Activated T-cell treated with anti-CD3 and anti-CD28 coated beads, Interleukin-2, amount 50 U/mL, for 4 hours (primary cell): ENCODE results near the gene CPS1. TPM values are rescaled to one million over a fixed set of nuclear protein-coding genes. Genes with fewer than 3 reads are reported as not detected.

Experiments
- ATAC-seq, 2 donors: fragments of 200-7000 bp; cut with Tn5 transposase; one replicate each; pipeline ENCODE4 v1.10.0; 2021
- DNase-seq: peaks from one replicate; pipeline ENCODE4 v3.0.0-alpha.2; 2020
- H3K27me3 Mint-ChIP-seq: one replicate; pipeline ENCODE4 v1.8.0; 2021; ENCODE audit warnings: low read depth, mixed read lengths
- H3K36me3 Mint-ChIP-seq: one replicate; pipeline ENCODE4 v1.8.0; 2022; ENCODE audit warnings: mixed read lengths; ENCODE audit not compliant: insufficient read depth
- H3K4me1 Mint-ChIP-seq: one replicate; pipeline ENCODE4 v1.8.0; 2021; ENCODE audit warnings: low read depth, mixed read lengths
- H3K4me3 Mint-ChIP-seq: one replicate; pipeline ENCODE4 v1.8.0; 2021; ENCODE audit warnings: mild to moderate bottlenecking, moderate library complexity, mixed read lengths
- H3K9me3 Mint-ChIP-seq: one replicate; pipeline ENCODE4 v1.8.0; 2021; ENCODE audit warnings: mixed read lengths
- total RNA-seq, 3 donors: library from RNA; stranded (reverse); gene quantifications; one replicate each; pipeline ENCODE4 v1.2.1, GENCODE V29; 2021

The CPS1 gene
- total RNA-seq, 3 donors from 2014 or later, result 0.73 to 1.3 (median 0.90) TPM

GRCh38 chr2:210657874-210658273, 101.5 kb downstream of the CPS1 start:
- no peaks in the 10 kb centered on the region for H3K4me1 Mint-ChIP-seq
- H3K36me3 Mint-ChIP-seq, result no peaks in the 10 kb centered on the region
- DNase-seq, result no peak
- H3K4me3 Mint-ChIP-seq, result no peak overlapping the region
- peaks cover 3% of the 10 kb centered on the region for H3K9me3 Mint-ChIP-seq
- no peaks in the 10 kb centered on the region for H3K27me3 Mint-ChIP-seq
- ATAC-seq, result no peak

- Mint-ChIP-seq H3K9me3 (peaks cover 3% of the 10 kb centered on the region), H3K4me1 (no peaks in the 10 kb centered on the region), H3K27me3 (no peaks in the 10 kb centered on the region), H3K36me3 (no peaks in the 10 kb centered on the region), H3K4me3 (no peak overlapping the region)
- ATAC-seq (no peak), DNase-seq (no peak)
Measured at GRCh38 chr2:210660751-210661150, 104.4 kb downstream of the CPS1 start.

- Mint-ChIP-seq H3K9me3 (peaks cover 3% of the 10 kb centered on the region), H3K4me1 (no peaks in the 10 kb centered on the region), H3K27me3 (no peaks in the 10 kb centered on the region), H3K36me3 (no peaks in the 10 kb centered on the region), H3K4me3 (no peak overlapping the region)
- ATAC-seq (no peak), DNase-seq (no peak)
Measured at GRCh38 chr2:210662560-210662959, 106.2 kb downstream of the CPS1 start.

GRCh38 chr2:210663631-210664089, 107.3 kb downstream of the CPS1 start:
- H3K36me3 Mint-ChIP-seq, result no peaks in the 10 kb centered on the region
- H3K9me3 Mint-ChIP-seq, result peaks cover 3% of the 10 kb centered on the region
- H3K4me3 Mint-ChIP-seq, result no peak overlapping the region
- no peaks in the 10 kb centered on the region for H3K27me3 Mint-ChIP-seq
- ATAC-seq, result no peak
- no peaks in the 10 kb centered on the region for H3K4me1 Mint-ChIP-seq
- DNase-seq, result no peak

GRCh38 chr2:210667711-210668110, 111.3 kb downstream of the CPS1 start:
- H3K9me3 Mint-ChIP-seq, result no peaks in the 10 kb centered on the region
- no peaks in the 10 kb centered on the region for H3K36me3 Mint-ChIP-seq
- H3K27me3 Mint-ChIP-seq, result no peaks in the 10 kb centered on the region
- ATAC-seq (no peak), DNase-seq (no peak)
- no peaks in the 10 kb centered on the region for H3K4me1 Mint-ChIP-seq
- no peak overlapping the region for H3K4me3 Mint-ChIP-seq

- Mint-ChIP-seq H3K36me3 (no peaks in the 10 kb centered on the region), H3K9me3 (no peaks in the 10 kb centered on the region), H3K4me3 (no peak overlapping the region), H3K4me1 (no peaks in the 10 kb centered on the region), H3K27me3 (no peaks in the 10 kb centered on the region)
- DNase-seq, result no peak
- no peak for ATAC-seq
Measured at GRCh38 chr2:210671065-210671464, 114.7 kb downstream of the CPS1 start.

GRCh38 chr2:210673117-210673516, 116.7 kb downstream of the CPS1 start:
- Mint-ChIP-seq H3K36me3 (no peaks in the 10 kb centered on the region), H3K4me1 (no peaks in the 10 kb centered on the region), H3K27me3 (no peaks in the 10 kb centered on the region), H3K4me3 (no peak overlapping the region), H3K9me3 (no peaks in the 10 kb centered on the region)
- ATAC-seq, result no peak
- DNase-seq, result no peak

- H3K36me3 Mint-ChIP-seq, result no peaks in the 10 kb centered on the region
- H3K4me3 Mint-ChIP-seq, result no peak overlapping the region
- no peaks in the 10 kb centered on the region for H3K9me3 Mint-ChIP-seq
- no peaks in the 10 kb centered on the region for H3K27me3 Mint-ChIP-seq
- ATAC-seq, result no peak
- DNase-seq, result no peak
- H3K4me1 Mint-ChIP-seq, result no peaks in the 10 kb centered on the region
Measured at GRCh38 chr2:210676067-210676466, 119.7 kb downstream of the CPS1 start.

GRCh38 chr2:210681491-210681890, 125.1 kb downstream of the CPS1 start:
- DNase-seq, result no peak
- H3K4me1 Mint-ChIP-seq, result no peaks in the 10 kb centered on the region
- no peak overlapping the region for H3K4me3 Mint-ChIP-seq
- no peaks in the 10 kb centered on the region for H3K9me3 Mint-ChIP-seq
- no peaks in the 10 kb centered on the region for H3K27me3 Mint-ChIP-seq
- no peak for ATAC-seq
- no peaks in the 10 kb centered on the region for H3K36me3 Mint-ChIP-seq

GRCh38 chr2:210686401-210686800, 130.0 kb downstream of the CPS1 start:
- Mint-ChIP-seq H3K9me3 (no peaks in the 10 kb centered on the region), H3K36me3 (no peaks in the 10 kb centered on the region), H3K4me3 (no peak overlapping the region), H3K27me3 (no peaks in the 10 kb centered on the region), H3K4me1 (no peaks in the 10 kb centered on the region)
- ATAC-seq, result no peak
- DNase-seq, result no peak

GRCh38 chr2:210687786-210688470, 131.5 kb downstream of the CPS1 start:
- Mint-ChIP-seq H3K4me1 (no peaks in the 10 kb centered on the region), H3K4me3 (no peak overlapping the region), H3K27me3 (no peaks in the 10 kb centered on the region), H3K36me3 (no peaks in the 10 kb centered on the region), H3K9me3 (no peaks in the 10 kb centered on the region)
- DNase-seq (no peak), ATAC-seq (no peak)

GRCh38 chr2:210707900-210708299, 151.5 kb downstream of the CPS1 start:
- Mint-ChIP-seq H3K36me3 (no peaks in the 10 kb centered on the region), H3K4me3 (no peak overlapping the region), H3K9me3 (no peaks in the 10 kb centered on the region), H3K4me1 (no peaks in the 10 kb centered on the region), H3K27me3 (no peaks in the 10 kb centered on the region)
- ATAC-seq (no peak), DNase-seq (no peak)

GRCh38 chr2:210713122-210713521, 156.7 kb downstream of the CPS1 start:
- H3K9me3 Mint-ChIP-seq, result no peaks in the 10 kb centered on the region
- no peak overlapping the region for H3K4me3 Mint-ChIP-seq
- H3K27me3 Mint-ChIP-seq, result no peaks in the 10 kb centered on the region
- no peaks in the 10 kb centered on the region for H3K36me3 Mint-ChIP-seq
- DNase-seq, result no peak
- ATAC-seq, result no peak
- no peaks in the 10 kb centered on the region for H3K4me1 Mint-ChIP-seq

GRCh38 chr2:210715560-210716082, 159.2 kb downstream of the CPS1 start:
- H3K4me1 Mint-ChIP-seq, result no peaks in the 10 kb centered on the region
- no peak overlapping the region for H3K4me3 Mint-ChIP-seq
- no peaks in the 10 kb centered on the region for H3K36me3 Mint-ChIP-seq
- ATAC-seq (no peak), DNase-seq (no peak)
- H3K9me3 Mint-ChIP-seq, result no peaks in the 10 kb centered on the region
- H3K27me3 Mint-ChIP-seq, result no peaks in the 10 kb centered on the region

GRCh38 chr2:210718503-210718902, 162.1 kb downstream of the CPS1 start:
- DNase-seq (no peak), ATAC-seq (no peak)
- no peaks in the 10 kb centered on the region for H3K4me1 Mint-ChIP-seq
- no peaks in the 10 kb centered on the region for H3K27me3 Mint-ChIP-seq
- no peaks in the 10 kb centered on the region for H3K36me3 Mint-ChIP-seq
- H3K4me3 Mint-ChIP-seq, result no peak overlapping the region
- no peaks in the 10 kb centered on the region for H3K9me3 Mint-ChIP-seq
